HG03196 (cell line): ENCODE data around the gene PNPLA7.
"Not testable (repeated sequence)": the region's sequence is repeated elsewhere in the genome, so short reads cannot be mapped to it uniquely, and the experiment has no call there.

Experiments used
- ATAC-seq: cut with Tn5 transposase; IDR thresholded peaks from one replicate; pipeline ENCODE4 v1.9.1; 2021; ENCODE audit not compliant: unreplicated experiment

PNPLA7 gene

DNA sequence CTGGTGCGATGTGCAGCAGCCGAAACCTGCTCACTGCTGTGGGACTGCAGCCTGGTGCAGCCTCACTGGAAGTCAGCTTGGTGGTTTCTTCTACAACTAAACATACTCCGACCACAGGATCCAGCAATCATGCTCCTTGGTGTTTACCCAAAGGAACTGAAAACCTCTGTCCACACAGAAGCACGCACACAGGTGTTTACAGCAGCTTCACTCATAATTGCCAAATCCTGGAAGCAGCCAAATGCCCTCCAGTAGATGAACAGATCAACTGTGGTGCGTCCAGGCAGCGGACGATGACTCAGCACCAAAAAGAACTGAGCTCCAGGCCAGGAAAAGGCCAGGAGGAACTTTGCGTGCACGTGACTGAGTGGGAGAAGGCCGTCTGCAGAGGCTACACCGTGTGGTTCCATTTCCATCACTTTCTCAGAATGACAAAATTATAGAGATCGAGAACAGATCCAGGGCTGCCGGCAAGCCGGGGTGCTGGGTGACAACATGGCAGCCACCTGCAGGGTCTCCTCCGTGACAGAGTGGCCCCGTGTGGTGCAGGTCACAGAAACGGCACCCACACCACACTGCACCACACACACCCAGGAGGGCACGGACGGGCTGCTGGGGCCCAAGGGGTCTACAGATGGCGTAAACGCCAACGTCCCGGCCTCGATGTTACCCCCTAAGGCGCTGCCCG, 68.0 kb downstream of the PNPLA7 start:
- no peak for ATAC-seq

DNA sequence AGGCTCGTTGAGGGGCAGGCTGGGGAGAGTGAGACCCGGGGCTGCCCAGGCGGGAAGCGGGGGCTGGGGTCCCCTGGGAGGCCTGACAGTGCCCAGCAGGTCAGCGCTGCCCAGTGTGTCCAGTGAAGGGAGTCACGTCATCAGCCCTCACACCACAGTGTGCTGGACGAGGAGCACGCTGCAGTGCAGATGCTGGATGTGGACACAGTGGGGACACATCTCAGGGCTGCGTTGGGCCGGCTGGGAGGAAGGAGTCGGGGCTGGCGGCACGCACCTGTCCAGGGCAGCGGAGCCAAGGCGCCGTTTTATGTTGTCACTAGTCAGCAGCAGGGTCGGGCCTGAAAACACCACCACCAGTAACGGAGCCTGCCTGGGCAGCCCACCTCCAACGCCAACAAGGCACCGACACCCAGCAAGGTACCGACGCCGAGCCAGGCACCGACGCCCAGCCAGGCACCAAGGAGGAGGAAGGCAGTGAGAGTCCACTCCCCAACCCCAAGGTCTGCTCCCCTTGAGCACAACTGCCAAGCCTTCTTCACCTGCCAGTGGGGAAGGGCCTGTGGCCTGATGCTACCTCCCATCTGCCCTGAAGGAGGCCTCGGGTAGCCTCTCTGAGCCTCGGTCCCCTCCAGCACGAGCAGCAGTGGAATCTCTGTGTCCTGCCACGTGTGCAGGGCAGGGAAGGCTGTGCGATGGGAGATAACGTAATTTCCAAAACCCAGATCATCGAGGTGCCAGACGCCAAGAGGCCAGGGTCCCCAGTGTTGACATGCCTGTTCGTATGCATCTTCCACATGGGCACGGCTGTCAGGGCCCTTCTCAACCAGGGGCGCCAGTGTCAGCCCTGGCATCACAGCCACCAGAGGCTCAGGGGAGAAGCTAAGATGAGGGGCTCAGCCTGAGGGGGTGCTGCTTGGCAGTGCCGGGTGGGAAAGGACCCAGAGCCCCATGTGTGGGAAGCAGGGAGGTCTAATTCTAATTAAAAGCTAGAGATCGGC, 69.2 kb downstream of the PNPLA7 start:
- ATAC-seq = no peak

DNA sequence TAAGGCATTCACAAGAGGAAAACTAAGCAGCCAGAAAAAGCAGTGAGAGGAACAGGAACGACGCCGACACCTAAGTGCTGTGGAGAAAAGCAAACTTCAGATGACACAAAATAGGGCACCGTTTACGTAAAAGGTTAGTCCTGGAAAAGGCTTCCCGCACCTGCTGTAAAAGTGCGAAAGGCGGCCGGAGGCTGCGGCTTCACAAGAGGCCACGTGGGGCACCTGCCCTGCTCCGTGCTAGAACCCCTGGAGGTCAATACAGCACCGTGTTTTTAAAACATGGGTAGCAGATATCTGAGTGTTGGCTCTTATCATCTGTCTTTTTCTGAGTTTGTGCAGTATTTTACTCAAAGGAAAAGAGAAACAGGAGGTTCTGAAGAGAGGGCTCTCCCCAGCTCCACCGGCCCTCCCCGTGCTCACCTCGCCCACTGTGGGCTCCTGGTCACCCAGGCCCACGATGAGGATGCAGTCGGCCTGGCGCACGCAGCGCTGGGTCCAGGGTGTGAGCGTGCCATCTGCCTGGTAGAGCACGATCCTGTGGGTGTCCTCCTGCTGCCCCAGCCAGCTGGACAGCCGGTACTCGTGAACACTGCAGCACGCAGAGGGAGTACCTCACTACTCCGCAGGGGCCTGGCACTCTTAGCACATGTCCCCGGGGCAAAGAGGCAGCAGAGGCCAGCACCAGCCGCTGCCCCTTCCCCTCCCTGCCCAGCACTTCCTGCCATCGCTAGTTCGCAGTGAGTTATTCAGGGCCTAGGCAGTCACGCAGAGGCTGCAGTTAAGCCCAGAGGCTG, 70.1 kb downstream of the PNPLA7 start:
- no peak for ATAC-seq

DNA sequence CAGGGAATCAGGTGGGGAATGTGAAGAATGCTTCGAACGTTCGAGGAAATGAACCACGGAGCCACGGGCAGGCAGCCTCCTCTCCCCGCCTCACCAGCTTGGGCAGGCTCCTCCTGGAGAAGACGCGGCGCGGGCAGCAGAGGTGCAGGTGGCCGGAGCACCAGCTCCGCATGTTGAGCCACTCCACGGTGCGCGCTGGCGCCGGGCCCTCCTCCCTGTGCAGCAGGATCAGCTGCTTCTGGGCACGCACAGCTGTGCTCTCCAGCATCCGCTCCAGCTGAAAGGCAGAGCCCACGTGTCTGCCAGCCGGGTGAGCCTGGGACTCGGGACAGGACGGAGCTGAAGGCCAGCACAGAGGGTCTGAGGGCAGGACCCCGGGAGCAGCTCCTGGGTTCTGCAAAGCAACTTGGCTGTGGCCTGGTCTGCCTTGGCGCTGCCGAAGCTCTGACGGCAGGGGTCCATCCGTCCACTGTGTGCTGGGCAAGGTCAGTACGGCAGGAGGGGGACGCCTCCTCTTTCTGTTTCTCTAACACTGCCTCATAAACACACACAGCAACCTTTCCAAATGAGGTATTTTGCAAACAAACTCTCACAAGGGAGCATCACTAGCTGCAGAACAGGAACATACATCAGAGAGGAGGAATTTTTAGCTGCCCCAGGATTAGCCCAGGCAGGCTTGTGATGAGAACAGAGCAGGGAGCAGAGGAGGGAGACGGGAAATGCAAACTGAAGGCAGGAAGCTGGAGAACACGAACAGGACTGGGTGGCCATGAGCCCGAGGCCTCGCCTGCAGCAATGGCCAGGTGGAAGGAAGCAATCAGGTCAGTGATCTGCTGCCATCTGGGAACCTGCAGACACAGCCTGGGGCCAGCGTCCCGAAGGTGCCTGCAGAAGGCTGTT, 71.0 kb downstream of the PNPLA7 start:
- ATAC-seq = no peak

DNA sequence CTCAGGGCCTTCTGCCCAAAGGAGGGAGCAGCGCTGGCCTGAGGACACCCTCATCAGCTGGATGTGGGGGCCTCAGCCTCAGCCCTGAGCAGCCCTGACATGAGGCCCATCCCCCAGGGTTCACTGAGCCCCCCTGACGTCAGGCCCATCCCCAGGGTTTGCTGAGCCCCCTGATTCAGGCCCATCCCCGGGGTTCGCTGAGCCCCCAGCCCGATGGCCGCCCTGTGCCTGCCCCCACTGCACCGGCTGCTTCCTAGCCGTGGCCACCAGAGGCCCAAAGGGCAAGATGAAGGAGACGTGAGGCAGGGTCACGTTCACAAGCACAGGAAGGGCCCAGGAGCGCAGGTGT, 71.6 kb downstream of the PNPLA7 start:
- ATAC-seq = no peak

DNA sequence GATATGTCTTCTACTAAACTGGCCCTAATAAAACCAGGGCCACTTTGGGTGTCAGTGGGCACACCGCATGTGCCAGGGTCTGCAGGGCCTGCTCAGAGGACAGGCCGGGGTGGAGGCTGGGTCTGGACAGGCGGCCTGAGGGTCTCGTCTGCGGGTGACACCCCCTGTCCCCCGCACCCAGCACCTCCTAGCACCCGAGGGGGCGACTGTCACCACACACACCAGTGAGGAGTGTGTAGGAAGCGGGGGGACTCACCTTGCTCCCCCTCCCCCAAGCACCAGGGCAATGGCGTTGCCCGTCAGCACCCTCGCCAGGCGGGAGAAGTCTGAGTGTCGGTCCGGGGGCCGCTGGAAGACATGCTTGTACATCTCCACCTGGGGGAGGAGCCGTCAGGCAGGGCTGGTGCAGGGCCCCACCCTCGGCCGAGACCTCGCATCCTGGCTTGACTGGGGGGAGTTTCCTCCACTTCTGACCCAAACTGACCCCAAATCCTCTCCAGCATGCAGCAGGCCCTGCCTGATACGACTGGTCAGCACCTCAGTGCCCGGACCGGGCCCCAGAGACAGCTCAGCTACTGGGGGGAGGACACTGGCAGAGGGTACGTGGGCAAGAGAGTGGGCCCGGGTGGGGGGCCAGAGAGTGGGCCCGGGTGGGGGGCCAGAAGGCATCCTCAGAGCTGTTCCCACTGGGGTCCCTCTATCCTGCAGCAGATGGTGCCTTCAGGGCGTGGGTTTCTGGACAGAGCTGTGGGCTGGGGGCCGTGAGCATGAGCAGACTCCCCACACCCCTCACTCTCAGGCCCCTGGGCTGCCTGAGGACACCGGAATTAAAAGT, 72.2 kb downstream of the PNPLA7 start:
- ATAC-seq = no peak

DNA sequence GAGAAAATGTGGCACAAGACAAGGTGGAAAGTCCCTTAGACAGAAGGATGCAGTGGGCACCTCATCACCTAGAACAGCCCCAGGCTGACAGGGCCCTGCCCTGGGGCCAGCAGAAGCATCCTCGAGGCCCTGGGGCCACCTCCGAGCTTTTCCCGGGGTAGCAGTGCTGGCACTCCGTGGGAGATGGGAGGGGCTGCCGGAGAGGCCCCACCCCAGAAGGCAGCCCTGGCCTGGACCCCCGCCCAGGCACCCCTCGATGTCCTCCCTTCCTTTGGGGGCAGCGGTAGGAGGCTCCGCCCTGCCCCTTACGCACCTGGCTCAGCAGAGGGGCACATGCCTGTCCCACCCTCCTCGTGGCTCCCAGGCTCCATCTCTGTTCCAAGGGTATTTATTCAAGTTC, 73.3 kb downstream of the PNPLA7 start:
- no peak for ATAC-seq

DNA sequence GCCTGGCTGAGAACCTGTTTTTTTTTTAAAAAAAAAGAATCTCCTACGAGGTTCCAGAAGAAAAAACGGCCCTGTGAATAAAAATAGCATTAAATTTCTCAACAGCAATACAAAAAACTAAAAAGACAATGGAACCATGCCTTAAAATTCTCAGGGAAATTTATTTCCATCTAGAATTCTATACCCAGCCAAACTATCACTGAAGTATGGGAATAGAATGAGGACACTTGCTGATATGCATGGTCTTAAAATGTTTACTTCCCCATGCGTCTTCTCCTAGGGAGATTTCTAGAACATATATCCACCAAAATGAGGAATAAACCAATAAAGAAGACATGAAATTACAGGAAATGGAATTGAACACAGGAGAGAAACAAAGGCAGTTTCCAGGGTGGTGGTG, 74.5 kb downstream of the PNPLA7 start:
- no peak for ATAC-seq

DNA sequence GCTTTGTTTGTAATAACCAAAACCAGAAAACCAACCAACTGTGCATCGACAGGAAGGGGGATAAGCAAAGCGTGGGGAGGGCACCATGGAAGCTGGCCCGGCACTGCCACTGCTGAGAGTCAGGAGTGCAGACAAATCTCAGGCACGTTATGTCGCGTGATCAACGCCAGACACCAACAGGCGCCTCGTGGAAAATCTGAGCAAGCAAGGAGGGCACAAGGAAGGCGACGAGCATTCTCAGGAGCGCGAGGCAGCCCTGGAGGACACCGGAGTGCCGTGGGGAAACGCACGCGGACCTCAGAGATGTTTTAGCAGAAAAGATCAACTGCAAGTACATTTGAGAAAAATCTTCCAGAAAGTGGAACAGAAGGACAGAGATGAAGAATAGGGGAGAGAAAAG, 75.9 kb downstream of the PNPLA7 start:
- ATAC-seq = no peak

DNA sequence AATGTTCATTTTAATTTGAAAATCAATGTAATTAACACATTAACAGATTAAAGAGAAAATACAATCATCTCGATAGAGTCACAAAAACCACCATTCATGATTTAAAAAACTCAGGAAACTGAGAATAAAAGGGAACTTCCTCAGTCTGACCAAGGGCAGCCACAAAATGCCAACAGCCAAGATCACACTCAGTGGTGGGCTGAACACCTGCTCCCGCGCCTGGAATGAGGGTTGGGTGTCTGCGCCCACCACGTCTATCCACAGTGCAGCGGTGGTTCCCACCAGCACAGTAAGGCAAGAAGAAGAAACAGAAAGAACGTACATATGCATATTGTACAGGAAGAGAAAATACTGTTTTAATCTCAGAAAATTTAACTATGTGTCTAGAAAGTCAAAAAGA, 79.4 kb downstream of the PNPLA7 start:
- no peak for ATAC-seq

DNA sequence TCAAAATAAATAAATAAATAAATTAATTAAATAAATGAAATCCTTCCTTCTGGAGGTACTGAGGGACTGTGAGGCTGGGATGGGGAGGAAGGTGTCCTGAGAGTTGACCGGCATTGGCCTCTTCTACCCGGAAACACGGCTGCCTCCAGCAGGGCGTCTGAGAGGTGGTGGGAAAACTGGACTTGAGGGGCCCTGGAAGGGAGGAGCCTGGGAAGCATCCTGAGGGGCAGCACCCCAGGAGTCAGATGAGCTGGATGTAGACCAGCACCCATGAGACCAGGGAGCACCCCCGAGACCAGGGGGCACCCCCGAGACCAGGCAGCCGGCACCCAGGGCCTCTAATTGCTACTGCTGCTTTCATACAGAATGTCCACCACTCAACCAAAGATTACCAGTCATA, 82.3 kb downstream of the PNPLA7 start:
- no peak for ATAC-seq

DNA sequence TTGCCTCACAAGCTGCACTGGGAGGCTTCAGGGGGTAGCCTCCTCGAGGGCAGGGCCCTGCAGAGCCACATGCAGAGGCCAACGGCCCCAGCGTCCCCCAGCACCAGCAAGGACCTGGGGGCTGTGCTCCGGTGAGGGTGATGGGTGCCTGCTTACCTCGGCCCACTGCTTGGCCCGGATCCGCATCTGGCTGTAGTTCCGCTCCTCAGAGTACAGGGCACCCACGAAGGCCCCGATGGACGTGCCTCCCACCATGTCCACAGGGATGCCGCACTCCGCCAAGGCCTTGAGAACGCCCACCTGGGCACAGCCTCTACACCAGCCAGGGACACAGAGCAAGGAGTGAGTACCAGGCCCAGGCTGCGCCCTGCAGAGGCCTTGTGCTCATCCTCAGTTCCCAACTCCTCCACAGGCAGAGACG, 83.0 kb downstream of the PNPLA7 start:
- no peak for ATAC-seq

DNA sequence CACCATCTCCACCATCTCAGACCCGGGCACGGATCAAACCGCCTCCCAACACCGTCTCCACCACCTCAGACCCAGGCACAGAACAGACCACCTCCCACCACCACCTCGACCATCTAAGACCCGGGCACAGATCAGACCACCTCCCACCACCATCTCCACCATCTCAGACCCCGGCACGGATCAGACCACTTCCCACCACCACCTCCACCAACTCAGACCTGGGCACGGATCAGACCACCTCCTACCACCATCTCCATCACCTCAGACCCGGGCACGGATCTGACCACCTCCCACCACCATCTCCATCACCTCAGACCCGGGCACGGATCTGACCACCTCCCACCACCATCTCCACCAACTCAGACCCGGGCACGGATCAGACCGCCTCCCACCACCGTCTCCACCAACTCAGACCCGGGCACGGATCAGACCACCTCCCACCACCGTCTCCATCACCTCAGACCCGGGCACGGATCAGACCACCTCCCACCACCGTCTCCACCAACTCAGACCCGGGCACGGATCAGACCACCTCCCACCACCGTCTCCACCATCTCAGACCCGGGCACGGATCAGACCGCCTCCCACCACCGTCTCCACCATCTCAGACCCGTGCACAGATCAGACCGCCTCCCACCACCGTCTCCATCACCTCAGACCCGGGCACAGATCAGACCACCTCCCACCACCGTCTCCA, 83.7 kb downstream of the PNPLA7 start:
- not testable (repeated sequence) for ATAC-seq

DNA sequence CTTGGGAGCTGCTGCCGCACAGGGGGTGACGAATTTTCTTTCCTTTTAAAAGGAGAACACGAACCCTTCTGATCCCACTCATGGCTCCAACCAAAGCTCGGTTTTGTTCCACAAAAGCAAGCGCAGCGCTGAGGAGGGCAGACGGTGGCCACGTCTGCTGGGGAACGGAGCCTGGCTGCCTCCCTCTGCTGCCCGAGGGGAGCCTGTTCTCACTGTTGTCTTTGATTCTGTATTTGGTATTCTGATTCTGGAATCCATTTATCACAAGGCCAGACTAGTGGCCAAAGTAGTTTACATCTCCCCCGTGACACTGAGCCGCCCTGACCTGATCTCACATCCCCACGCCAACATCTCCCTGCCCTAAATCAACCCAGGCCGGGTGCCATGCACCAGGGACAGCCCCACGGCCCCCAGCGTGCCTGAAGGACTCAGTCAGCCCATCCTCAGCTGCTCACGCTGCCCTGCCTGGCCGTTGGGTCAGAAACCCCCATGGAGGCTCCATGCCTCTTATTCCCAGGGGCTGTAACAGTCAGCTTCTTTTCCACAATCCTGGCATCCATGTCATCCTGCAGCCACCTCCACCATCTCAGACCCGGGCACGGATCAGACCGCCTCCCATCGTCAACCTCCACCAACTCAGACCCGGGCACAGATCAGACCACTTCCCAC, 84.3 kb downstream of the PNPLA7 start:
- ATAC-seq = no peak

DNA sequence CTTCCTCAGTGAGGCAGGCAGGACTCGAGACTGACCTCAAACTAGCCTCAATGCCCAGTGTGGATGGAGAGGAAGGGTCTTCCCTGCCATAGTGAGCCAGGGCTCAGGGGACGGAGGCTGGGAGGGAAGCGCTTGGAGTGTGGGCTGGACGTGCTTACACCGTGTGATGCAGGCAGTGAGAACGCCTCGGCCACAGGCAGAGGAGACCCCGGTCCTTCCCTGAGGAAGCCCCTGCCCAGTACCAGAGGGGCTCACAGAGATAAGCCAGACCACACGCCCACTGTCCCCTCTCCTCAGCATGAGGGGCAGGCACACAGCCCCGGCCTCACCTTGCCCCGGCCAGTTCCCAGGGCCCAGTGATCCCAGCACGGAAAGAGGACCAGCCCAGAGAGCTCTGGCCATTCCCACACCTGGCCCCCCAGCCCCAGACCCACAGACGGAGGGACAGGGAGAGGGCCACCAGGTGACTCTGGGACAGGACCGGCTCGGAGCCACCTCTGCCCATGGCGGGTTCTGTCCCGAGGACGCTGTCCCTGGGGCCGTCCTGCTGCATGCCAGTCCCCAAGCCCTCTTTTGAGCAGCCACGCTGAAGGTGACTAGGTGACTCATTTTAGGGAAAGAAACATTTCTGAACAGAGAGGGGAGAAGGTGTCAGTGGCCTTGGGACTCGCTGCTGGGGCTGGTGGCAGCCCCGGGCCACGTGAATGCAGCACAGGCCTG, 85.0 kb downstream of the PNPLA7 start:
- ATAC-seq = no peak

DNA sequence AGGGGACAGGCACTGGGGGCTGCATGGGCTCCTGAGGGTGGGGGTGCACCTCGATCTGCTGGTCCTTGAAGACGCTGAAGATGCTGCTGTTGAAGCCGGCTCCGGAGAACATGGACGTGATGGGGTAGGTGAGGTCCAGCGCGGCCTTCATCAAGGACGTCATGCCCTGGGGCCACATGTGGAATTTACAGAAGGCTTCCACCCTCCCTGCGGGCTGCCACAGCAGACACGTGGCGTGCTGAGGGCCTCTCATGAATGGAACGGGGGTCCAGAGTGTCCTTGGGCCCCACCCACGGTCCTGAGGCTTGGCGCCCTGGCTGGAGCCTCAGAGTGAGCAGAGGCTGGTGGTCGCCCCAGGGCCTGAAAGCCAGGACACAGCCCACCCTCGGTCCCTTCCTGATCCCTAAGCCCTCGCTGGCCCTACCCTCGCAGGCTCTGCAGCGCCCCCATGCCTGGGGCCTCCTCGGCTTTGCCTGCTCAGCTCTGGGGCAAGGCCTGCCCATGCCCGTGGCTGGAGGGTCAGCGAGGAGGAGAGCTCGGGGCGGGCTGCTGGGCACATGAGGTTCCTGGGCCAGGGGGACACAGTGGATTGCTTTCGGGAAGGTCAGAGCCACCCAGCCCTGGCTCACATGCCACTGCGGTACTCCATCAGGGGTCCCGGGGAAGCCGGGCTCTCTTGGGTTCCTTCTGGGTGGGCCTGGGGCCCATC, 85.8 kb downstream of the PNPLA7 start:
- ATAC-seq = no peak

DNA sequence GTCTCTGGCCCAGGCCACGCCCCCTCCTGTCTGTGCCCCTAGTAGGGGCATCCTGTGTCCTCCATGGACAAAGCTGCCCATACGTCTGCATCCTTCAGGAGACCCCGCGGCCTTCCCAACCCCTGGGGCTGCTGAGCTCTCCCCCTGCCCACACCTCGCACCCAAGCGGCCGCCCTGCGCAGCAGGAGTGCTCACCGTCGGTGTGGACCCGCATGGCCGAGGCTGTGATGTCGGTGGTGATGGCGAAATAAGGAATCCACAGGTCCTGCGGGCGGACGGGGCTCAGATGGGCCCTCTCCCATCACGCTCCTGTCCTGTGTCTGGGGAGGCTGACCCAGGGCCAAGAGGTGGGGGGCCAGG, 86.3 kb downstream of the PNPLA7 start:
- no peak for ATAC-seq
